Measurements from ENCODE around the gene CALML6. TPM values are rescaled to one million over a fixed set of nuclear protein-coding genes. Genes with fewer than 3 reads are reported as not detected.

Gene CALML6
- total and polyA plus RNA-seq, 2 of the 8 experiments (the other 6 are each of a cell fraction or from before 2014, with no cell fraction given) = 0.54 to 1.3 TPM

- no peak overlapping the region for H3K18ac ChIP-seq (ENCODE audit: extremely low read depth, low read length)
- peak overlapping the region; percentile 33; the same call in 1 of the 2 replicates for H2AK5ac ChIP-seq (ENCODE audit: low read depth, low read length)
- H3K27me3 ChIP-seq (replicated peaks in 1 of 4; ENCODE audit: control insufficient read depth in 3 of 4, extremely low read depth in 1 of 4, insufficient read depth in 3 of 4, low read length in 3 of 4) = no peaks in the 10 kb centered on the region
- no peak overlapping the region for H3K4me2 ChIP-seq (ENCODE audit: insufficient read depth in 1 of 2, low read depth in 2 of 2, low read length in 2 of 2)
- H3K23me2 ChIP-seq (ENCODE audit: low read depth, low read length) = peaks cover 5% of the 10 kb centered on the region; the same call in 1 of the 2 replicates
- no peak overlapping the region for H3K9ac ChIP-seq (replicated peaks in 1 of 4; ENCODE audit: extremely low read depth in 1 of 4, low read depth in 3 of 4, low read length in 3 of 4)
- no peaks in the 10 kb centered on the region for H3K4me1 ChIP-seq (replicated peaks in 1 of 4; ENCODE audit: control insufficient read depth in 3 of 4, insufficient read depth in 4 of 4, low read length in 3 of 4)
- FAIRE-seq (no peak), DNase-seq (ENCODE audit: low read depth in 1 of 2, low spot score in 2 of 2) (no peak)
- peak overlapping the region; percentile 19; the same call in 1 of the 2 replicates for H2BK15ac ChIP-seq (ENCODE audit: low read length)
- H2BK20ac ChIP-seq (ENCODE audit: low read length) = no peak overlapping the region
- no peak overlapping the region for H3K14ac ChIP-seq (ENCODE audit: insufficient read length)
- H2AFZ ChIP-seq (ENCODE audit: low read length) = no peak overlapping the region
- peaks cover 0 to 16% of the 10 kb centered on the region in 2 experiments; a peak in 2 of 4 replicates for H3K9me3 ChIP-seq (ENCODE audit: insufficient read depth in 2 of 2, low read depth in 1 of 2, low read length in 1 of 2)
- ChIA-PET CTCF (ENCODE audit: partially characterized antibody) (no interaction called here), POLR2A (ENCODE audit: partially characterized antibody) (no interaction called here)
- peak overlapping the region; percentile 46; the same call in 1 of the 2 replicates for H2BK5ac ChIP-seq (ENCODE audit: low read depth, low read length)
- H2BK120ac ChIP-seq (replicated peaks; ENCODE audit: low read depth, low read length) = no peak overlapping the region
- H4K8ac ChIP-seq (ENCODE audit: extremely low read depth, insufficient read depth, low read length) = 0 out of 2 replicates have a peak overlapping the region, but pooled peaks have one; percentile 25
- no peak overlapping the region for H2BK12ac ChIP-seq (ENCODE audit: low read depth, low read length)
- H3K23ac ChIP-seq (ENCODE audit: insufficient read length) = no peak overlapping the region
- H3K4ac ChIP-seq (replicated peaks; ENCODE audit: insufficient read length, low read depth, low read length) = no peak overlapping the region
- no peak overlapping the region for H4K91ac ChIP-seq (replicated peaks; ENCODE audit: insufficient read length, low read length)
- H3K4me3 ChIP-seq (ENCODE audit: extremely low read depth in 1 of 4, insufficient read depth in 2 of 4, low read depth in 3 of 4, low read length in 4 of 4) = no peak overlapping the region
- H3K27ac ChIP-seq (ENCODE audit: low read depth, low read length) = no peak overlapping the region
- no peak overlapping the region for H4K5ac ChIP-seq (ENCODE audit: insufficient read length, low read depth, low read length)
- peaks cover 0 to 2% of the 10 kb centered on the region in 2 experiments for H4K20me1 ChIP-seq (replicated peaks in 1 of 2; ENCODE audit: control insufficient read depth in 1 of 2, insufficient read depth in 2 of 2, low read length in 2 of 2)
- no peaks in the 10 kb centered on the region for H3K36me3 ChIP-seq (ENCODE audit: control insufficient read depth in 2 of 4, insufficient read depth in 4 of 4, low read length in 3 of 4)
- H3K79me2 ChIP-seq (ENCODE audit: control insufficient read depth in 1 of 2, insufficient read depth in 2 of 2, low read length in 2 of 2) = no peaks in the 10 kb centered on the region
- WGBS, 2 experiments (ENCODE audit: extremely low coverage in 1 of 2, insufficient coverage in 1 of 2, insufficient read length in 1 of 2, insufficient replicate concordance in 2 of 2, low coverage in 1 of 2, low lambda C conversion rate in 2 of 2, missing lambda C conversion rate in 1 of 2) = 87 to 100% methylated on average over 1 to 16 of the region's 16 CpGs
- no peaks in the 10 kb centered on the region for H3K79me1 ChIP-seq (ENCODE audit: low read depth, low read length)
- H3K56ac ChIP-seq (replicated peaks; ENCODE audit: insufficient read length, low read depth, low read length) = no peak overlapping the region
- TF ChIP-seq PHF8 (conservative IDR thresholded peaks at IDR 0.05; ENCODE audit: low read depth, low read length) (no peak), RFX5 (IDR thresholded peaks at IDR 0.05; ENCODE audit: borderline replicate concordance, low read depth, low read length) (no peak), TBP (IDR thresholded peaks at IDR 0.05; ENCODE audit: low read depth, low read length) (no peak), FOSL1 (IDR thresholded peaks at IDR 0.05; ENCODE audit: insufficient read depth, low read depth, low read length) (no peak), CHD2 (IDR thresholded peaks at IDR 0.05; ENCODE audit: low read length) (no peak), EZH2 (IDR thresholded peaks at IDR 0.05; ENCODE audit: low read depth, low read length, severe bottlenecking) (no peak), POLR2A (IDR thresholded peaks at IDR 0.05; ENCODE audit: control extremely low read depth in 1 of 2, low read depth in 2 of 2, low read length in 2 of 2) (no peak), MAFK (IDR thresholded peaks at IDR 0.05; ENCODE audit: low read depth, low read length) (no peak), SIRT6 (IDR thresholded peaks at IDR 0.05; ENCODE audit: low read length) (no peak), JUND (IDR thresholded peaks at IDR 0.05; ENCODE audit: low read length) (no peak), RNF2 (IDR thresholded peaks at IDR 0.05; ENCODE audit: borderline replicate concordance, low read depth, low read length, missing control alignments, poor library complexity, severe bottlenecking) (no peak), TCF12 (IDR thresholded peaks at IDR 0.05; ENCODE audit: low read depth, low read length) (no peak), MAX (IDR thresholded peaks at IDR 0.05) (no peak)
Measured at GRCh38 chr1:1937549-1938275, 22.7 kb downstream of the CALML6 start.
